Measurements from ENCODE around the gene CTNNBL1. TPM values are rescaled to one million over a fixed set of nuclear protein-coding genes. Genes with fewer than 3 reads are reported as not detected.
A peak's percentile ranks its signal among the peaks of the same experiment; 100 is the strongest.

The CTNNBL1 gene
- total and polyA plus RNA-seq, 2 of the 4 experiments (the other 2 are of a cell fraction), result 29.9 to 34.1 TPM

DNA sequence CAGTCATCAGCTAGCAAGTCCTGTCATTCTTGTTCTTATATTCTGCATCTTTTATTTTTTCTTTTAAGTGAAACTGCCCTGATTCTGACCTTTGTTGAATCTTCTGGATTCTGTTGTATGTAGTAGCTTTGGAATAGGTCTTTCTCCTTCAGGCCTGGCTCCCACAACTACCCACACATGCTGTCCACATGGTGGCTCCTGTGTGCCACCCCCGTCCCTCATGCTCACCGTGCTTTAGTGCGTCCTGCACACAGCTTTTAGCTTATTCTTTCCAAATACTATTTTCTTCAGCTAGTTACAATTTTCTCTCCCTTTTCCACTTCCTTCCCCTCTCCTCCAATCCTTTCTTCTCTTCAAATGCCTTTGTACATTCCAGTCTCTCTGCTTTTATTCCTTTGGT, 61.8 kb downstream of the CTNNBL1 start:
- H3K79me1 ChIP-seq (ENCODE audit: low read depth in 1 of 2, low read length in 2 of 2), result no peaks in the 10 kb centered on the region
- H3K9ac ChIP-seq (ENCODE audit: low read depth, low read length), result no peak overlapping the region
- BruUV-seq (replicated peaks), result no TSS peak
- no peaks in the 10 kb centered on the region for H3K9me3 ChIP-seq (ENCODE audit: control insufficient read depth, insufficient read depth, low read length)
- dilution Hi-C loops (cut with HindIII; ENCODE audit: low sequenced_read_pairs, unreplicated experiment), result no loop called here
- DNase-seq, result no peak
- no peak overlapping the region for H4K5ac ChIP-seq (ENCODE audit: low read depth, low read length)
- H3K9me1 ChIP-seq (ENCODE audit: insufficient read depth, low read length), result no peaks in the 10 kb centered on the region
- TF ChIP-seq RAD21 (IDR thresholded peaks at IDR 0.05; ENCODE audit: low read length) (0 out of 2 replicates have a peak, but pooled peaks have one; percentile 11), MXI1 (IDR thresholded peaks at IDR 0.05; ENCODE audit: borderline replicate concordance, low read depth, low read length) (no peak)
- H3K23ac ChIP-seq (ENCODE audit: low read depth, low read length), result no peak overlapping the region
- no peak overlapping the region for H4K91ac ChIP-seq (ENCODE audit: insufficient read depth, low read depth, low read length)
- no peak overlapping the region for H3K4me3 ChIP-seq (ENCODE audit: insufficient read depth, low read depth, low read length)
- H4K8ac ChIP-seq (ENCODE audit: low read depth in 2 of 2, low read length in 2 of 2), result no peak overlapping the region
- H4K20me1 ChIP-seq (ENCODE audit: insufficient read depth, low read length), result no peaks in the 10 kb centered on the region
- no peak overlapping the region for H2BK120ac ChIP-seq (ENCODE audit: low read depth, low read length)
- H2BK20ac ChIP-seq (ENCODE audit: low read depth, low read length), result no peak overlapping the region
- no peak overlapping the region for H3K56ac ChIP-seq (ENCODE audit: extremely low read depth, insufficient read depth, low read length)
- no peak overlapping the region for H3K27ac ChIP-seq (ENCODE audit: insufficient read depth, low read length)
- H3K36me3 ChIP-seq (ENCODE audit: control insufficient read depth, insufficient read depth, low read length), result peaks cover 8% of the 10 kb centered on the region
- H2AK9ac ChIP-seq (replicated peaks; ENCODE audit: low read depth, low read length, poor library complexity), result no peak overlapping the region
- H2AK5ac ChIP-seq (ENCODE audit: low read depth, low read length), result no peak overlapping the region
- no peak for ATAC-seq (ENCODE audit: low read depth)
- H3K27me3 ChIP-seq (ENCODE audit: control insufficient read depth, insufficient read depth, low read length), result no peaks in the 10 kb centered on the region
- no peaks in the 10 kb centered on the region for H3K4me1 ChIP-seq (ENCODE audit: control insufficient read depth, insufficient read depth, low read length)
- no peak overlapping the region for H3K4ac ChIP-seq (ENCODE audit: low read depth, low read length)
- no peak overlapping the region for H3K14ac ChIP-seq (replicated peaks; ENCODE audit: low read depth, low read length)
- WGBS, 2 experiments (ENCODE audit: extremely low coverage in 2 of 2, insufficient read length in 1 of 2), result 46% methylated on average over 2 of the region's 3 CpGs; no CpG with 5 or more reads in 1 of the 2 experiments
- intact Hi-C loops (cut with micrococcal nuclease), result no loop called here
- H3K4me2 ChIP-seq (ENCODE audit: low read depth, low read length), result no peak overlapping the region
- CTCF ChIA-PET, result interaction anchor here (0.6 to 1.4 kb wide), 3 partner anchors 18 to 245 kb away, joined by 3 read pairs; no protein-coding TSS in a partner anchor
- no peak overlapping the region for H2BK5ac ChIP-seq (ENCODE audit: low read depth, low read length, poor library complexity, severe bottlenecking)
- H3K18ac ChIP-seq (ENCODE audit: low read depth, low read length), result no peak overlapping the region
- no peak overlapping the region for H2AFZ ChIP-seq (replicated peaks; ENCODE audit: low read length, poor library complexity)
- no peak overlapping the region for H2BK15ac ChIP-seq (ENCODE audit: low read depth, low read length)
- POLR2A ChIA-PET (ENCODE audit: unreplicated experiment), result no interaction called here
- in situ Hi-C loops (cut with MboI; ENCODE audit: low sequenced_read_pairs), result no loop called here
